Measurements from ENCODE around the gene QRICH2.
A peak's percentile ranks its signal among the peaks of the same experiment; 100 is the strongest.
"Not testable (repeated sequence)": the region's sequence is repeated elsewhere in the genome, so short reads cannot be mapped to it uniquely, and the experiment has no call there.

The QRICH2 gene

GRCh38 chr17:76244721-76245120 is 63.4 kb downstream of the QRICH2 start:
- not testable (repeated sequence) for DNase-seq

DNA sequence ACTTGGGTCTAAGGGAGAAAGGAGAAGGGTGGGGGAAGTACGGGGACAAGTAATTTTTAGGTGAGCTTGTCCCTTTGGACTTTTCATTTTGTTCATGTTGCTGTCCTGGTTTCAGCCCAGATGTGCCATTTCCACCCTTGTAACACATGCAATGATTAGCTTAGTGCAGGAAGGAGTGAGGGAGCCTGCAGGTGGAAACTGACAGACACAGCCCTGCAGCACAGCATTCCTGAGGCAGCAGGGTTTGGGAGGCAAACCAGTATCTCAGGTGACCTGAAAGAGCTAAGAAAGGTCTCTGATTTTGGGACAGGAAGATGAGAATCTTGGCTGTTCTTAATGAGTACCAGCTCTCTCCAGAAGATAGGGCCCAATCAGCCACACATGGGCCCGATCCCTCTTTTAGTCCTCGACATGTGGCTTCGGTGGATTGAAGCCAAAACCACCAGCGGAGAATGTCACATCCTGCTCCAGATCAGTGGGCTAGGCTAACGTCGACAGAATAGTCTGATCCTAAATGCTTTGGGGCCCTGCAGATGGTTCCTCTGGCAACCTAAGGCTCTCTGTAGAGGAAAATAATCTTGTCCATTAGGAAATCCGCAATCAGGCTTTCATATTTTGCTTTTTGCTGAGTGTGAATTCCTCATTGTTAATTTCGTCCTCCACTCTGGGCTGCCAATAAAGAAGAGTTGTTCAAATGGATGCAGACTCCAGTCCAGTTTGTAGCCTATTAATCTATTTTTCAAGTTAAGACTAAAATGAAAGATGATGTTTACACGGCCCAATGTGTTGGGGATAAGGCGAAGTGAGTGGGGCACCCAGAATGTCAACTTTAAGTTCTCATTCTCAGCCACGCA is 64.0 kb downstream of the QRICH2 start:
- peak; percentile 63 for DNase-seq

- peak; percentile 47 for DNase-seq
Measured at GRCh38 chr17:76241691-76242255, 66.3 kb downstream of the QRICH2 start.

- no peak for DNase-seq
Measured at GRCh38 chr17:76241204-76241538, 66.9 kb downstream of the QRICH2 start.

- peak; percentile 89 for DNase-seq
Measured at GRCh38 chr17:76240461-76241203, 67.4 kb downstream of the QRICH2 start, which contains the start of gene RNF157. RNF157 (minus strand) TSS chr17:76240493; CDS start chr17:76240240, 253 bp downstream.

DNA sequence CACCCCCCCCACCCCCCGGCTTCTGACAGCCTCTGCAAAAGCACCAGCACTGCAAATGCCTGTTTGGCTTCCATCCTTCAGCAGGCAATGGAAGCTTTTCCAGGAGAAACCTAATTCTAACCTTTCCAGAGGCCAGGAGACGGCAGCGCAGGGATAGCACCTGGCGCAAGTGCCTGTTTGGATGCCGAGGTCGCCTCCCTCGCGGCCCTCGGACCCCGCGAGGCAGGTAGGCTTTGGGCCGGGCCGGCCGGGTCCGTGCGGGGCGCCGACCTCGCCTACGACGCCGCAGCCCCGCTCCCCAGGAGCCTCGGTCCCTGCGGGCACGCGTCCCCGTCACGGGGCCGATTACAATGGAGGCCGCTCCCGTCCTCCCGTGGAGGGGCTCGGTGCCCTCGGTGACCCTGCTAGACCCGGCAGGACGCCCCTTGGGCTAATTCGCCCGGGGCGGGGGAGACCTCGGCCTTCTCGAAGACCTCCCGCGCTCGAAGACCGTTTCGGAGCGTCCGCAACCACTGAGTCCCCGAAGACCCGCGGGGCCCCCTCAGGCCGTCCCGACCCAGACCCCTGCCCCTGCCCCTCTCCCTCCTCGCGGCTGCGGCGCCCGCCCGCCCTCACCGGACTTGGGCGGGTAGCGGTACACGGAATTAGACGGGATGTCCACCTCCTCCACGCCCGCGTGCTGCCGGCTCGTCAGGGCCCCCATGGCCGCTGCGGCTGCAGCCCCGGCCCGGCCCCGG is 68.4 kb downstream of the QRICH2 start:
- DNase-seq: peak; percentile 59

- no peak for DNase-seq
Measured at GRCh38 chr17:76238847-76239537, 69.1 kb downstream of the QRICH2 start.

DNA sequence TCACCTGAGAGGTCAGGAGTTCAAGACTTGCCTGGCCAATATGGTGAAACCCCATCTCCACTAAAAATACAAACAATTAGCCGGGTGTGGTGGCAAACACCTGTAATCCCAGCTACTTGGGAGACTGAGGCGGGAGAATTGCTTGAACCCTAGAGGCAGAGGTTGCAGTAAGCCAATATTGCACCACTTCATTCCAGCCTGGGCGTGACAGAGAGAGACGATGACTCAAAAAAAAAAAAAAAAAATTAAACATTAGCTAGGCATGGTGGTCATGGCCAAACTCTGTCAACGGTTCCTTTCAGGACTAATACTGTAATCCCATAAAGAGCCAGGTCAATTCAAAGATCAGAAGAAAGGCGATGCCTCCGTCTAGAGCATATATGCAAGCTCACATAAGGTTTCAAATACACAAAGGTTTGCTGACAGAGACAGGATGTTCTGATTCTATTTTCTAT is 70.2 kb downstream of the QRICH2 start:
- DNase-seq: peak; percentile 2

DNA sequence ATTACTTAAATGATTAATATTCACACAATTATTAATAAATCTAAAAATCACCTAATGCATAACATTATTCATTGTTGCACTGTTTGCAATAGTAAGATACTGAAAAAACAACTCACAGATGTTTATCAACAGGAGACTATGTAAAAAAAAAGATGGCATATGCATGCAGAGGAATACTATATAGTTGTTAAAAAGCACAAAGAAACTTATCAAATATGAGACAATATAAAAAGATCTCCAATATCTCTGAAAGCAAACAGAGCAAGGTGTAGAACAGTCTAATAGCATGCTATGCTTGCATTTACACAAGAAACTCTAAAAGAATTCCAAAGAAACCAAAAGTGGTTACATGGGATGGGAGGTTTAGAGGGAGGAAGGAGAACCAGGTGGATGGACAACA is 71.5 kb downstream of the QRICH2 start:
- DNase-seq: no peak

GRCh38 chr17:76235883-76236282 is 72.2 kb downstream of the QRICH2 start:
- peak; percentile 14 for DNase-seq

DNA sequence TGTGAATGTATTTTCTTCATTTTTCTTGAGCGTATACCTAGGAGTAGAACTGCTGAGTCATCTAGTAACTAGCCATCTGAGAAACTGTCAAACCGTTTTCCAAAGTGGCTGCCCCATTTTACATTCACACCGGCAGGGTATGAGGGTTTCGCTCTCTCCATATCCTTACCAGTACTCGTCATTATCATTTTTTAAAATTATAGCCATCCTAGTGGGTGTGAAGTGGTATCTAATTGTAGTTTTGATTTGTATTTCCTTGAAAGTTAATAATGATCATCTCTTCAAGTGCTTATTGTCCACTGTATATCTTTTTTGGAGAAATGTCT is 73.8 kb downstream of the QRICH2 start:
- DNase-seq: peak; percentile 26

- DNase-seq: peak; percentile 47
Measured at GRCh38 chr17:76233588-76234353, 74.3 kb downstream of the QRICH2 start.

GRCh38 chr17:76232342-76232741 is 75.7 kb downstream of the QRICH2 start:
- no peak for DNase-seq

DNA sequence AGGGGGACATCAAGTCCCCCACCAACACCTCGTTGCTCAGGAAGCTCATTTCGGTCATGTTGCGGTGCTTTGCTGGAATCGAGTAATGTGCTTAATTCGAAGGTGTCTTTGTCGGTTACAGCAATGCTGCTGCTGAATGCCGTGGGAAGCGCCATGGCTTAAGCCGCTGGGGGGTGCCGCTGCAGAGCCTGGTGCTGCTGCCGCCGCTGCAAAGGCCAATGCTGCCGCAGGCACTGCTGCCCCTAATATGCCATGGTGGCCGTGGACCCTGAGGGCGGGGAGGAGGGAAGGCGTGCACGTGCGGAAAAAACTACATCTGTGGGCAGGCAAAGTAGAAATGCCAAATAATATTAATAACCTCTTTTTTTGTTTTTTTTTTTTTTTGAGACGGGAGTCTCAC is 81.3 kb downstream of the QRICH2 start:
- not testable (repeated sequence) for DNase-seq

- DNase-seq: peak; percentile 43
Measured at GRCh38 chr17:76225373-76226086, 82.5 kb downstream of the QRICH2 start.
